ENCODE measurements around the gene TENM4.

Gene TENM4

DNA sequence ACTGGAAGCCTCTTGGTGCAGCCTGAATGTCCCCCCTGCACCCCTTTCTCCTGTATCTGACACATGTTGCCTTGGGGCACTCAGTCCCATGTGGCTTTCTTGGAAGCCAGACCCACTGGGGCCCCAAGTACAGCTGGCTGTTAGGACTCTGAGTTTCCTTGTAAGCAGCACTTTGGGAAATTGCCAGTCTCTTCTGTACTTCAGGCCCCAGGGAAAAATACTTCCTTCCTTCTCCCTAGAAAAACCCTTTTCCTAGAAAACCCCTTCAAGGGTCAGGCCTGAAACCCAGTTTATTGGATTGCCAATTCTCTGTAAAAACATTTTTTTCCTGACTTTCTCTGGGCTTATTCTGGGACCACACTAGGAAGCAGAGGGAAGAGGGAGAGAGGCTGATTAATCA lies 360.3 kb downstream of the TENM4 start:
- H3K4me3 ChIP-seq (ENCODE audit: low read depth, low read length): no peak overlapping the region
- no peak for DNase-seq (ENCODE audit: low read depth)
- TF ChIP-seq, protein P1, sequence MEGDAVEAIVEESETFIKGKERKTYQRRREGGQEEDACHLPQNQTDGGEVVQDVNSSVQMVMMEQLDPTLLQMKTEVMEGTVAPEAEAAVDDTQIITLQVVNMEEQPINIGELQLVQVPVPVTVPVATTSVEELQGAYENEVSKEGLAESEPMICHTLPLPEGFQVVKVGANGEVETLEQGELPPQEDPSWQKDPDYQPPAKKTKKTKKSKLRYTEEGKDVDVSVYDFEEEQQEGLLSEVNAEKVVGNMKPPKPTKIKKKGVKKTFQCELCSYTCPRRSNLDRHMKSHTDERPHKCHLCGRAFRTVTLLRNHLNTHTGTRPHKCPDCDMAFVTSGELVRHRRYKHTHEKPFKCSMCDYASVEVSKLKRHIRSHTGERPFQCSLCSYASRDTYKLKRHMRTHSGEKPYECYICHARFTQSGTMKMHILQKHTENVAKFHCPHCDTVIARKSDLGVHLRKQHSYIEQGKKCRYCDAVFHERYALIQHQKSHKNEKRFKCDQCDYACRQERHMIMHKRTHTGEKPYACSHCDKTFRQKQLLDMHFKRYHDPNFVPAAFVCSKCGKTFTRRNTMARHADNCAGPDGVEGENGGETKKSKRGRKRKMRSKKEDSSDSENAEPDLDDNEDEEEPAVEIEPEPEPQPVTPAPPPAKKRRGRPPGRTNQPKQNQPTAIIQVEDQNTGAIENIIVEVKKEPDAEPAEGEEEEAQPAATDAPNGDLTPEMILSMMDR (conservative IDR thresholded peaks at IDR 0.05; ENCODE audit: low read depth, low read length): no peak

DNA sequence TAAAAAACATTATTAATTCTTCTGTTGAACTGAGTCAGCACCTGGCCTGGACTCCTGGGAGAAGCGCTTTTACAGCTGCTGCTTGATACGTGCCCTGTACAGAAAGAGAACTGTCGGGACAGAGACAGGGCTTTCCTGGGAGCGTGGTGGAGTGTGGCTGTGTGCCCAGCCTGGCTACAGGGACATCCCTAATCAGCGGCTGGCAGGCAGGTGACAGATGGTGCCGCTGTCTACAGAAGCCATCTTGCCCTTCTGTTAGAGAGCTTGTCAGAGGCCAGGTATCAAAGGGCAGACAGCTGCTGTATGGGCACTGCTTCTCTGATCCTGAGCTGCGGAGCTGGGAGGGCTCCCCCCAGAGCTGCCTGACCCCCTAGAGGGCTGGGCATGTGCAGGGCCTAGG lies 361.8 kb downstream of the TENM4 start:
- no peak for DNase-seq (ENCODE audit: low read depth)
- no peak overlapping the region for H3K4me3 ChIP-seq (ENCODE audit: low read depth, low read length)
- TF ChIP-seq, protein P1 (conservative IDR thresholded peaks at IDR 0.05; ENCODE audit: low read depth, low read length): no peak

DNA sequence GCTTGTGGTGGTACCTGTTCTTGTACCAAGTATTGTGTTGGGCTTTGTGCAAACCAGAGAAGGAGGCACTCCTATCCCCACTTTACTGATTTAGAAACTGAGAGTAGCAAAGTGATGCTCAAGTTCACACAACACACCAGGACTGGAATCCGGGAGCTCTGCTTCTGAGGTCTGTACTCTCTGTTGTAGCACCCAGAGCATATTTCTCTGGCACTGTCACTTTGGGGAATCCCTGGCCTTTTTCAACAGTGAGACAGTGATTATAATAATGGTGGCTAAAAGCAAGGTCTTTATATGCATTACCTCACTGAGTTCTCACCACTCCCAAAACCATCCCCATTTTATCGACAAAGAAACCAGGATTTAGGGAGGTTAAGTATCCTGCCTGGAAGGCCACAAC lies 362.4 kb downstream of the TENM4 start:
- DNase-seq (ENCODE audit: low read depth): no peak
- H3K4me3 ChIP-seq (ENCODE audit: low read depth, low read length): no peak overlapping the region
- TF ChIP-seq, protein P1 (conservative IDR thresholded peaks at IDR 0.05; ENCODE audit: low read depth, low read length): no peak

DNA sequence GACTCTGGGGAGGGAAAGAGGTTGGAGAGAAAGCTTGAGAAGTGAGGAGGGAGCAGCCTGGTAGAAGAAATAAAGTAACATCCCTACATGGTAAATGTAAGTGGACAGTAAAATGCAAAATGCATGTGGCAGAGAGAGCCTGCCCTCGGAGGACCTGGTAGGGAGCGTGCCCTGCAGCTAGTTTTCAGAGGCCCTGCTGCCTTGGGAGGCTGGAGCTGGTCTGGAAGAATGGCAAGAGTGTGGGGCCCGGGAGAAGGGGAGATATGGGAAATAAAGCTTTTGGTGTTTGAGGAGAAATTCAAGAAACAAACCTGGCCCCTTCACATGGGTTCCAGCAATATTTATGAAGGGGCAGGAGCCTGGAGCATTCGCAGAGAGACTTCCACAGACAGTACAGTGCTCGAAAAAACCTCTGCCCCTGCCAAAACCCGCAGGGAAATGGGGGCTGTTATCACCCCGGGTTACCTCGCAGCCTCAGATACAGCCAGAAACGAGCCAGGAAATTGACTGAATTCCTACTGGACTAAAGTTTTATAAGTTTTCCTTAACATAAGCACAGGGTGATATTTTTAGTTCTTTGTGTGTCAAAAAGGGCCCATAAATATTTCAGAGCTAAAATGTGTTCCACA lies 363.0 kb downstream of the TENM4 start:
- H3K4me3 ChIP-seq (ENCODE audit: low read depth, low read length): no peak overlapping the region
- TF ChIP-seq, protein P1 (conservative IDR thresholded peaks at IDR 0.05; ENCODE audit: low read depth, low read length): no peak
- no peak for DNase-seq (ENCODE audit: low read depth)

DNA sequence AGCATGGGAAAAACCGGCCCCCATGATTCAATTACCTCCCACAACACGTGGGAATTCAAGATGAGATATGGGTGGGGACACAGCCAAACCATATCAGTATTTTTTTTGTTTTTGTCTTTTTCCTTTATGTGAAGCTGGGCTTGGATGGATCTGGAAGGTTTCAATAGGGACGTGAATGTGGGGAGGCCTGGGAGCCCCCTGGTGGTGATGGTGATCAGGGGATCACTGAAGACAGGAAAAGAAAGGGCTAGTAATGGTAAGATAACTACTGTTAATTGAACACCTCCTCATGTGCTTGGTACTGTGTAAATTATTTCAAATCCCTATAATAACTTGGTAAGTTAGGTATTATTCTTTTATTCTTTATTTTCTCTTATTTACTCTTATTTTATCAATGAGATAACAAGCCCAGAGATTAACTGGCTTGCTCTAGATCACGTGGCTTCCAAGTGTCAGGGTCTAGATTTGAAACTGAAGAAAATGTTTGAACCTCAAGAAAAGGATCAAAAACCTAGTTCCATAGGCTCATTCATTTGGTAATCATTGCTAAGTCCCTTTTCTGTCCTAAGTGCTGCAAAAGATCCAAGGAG lies 364.2 kb downstream of the TENM4 start:
- no peak overlapping the region for H3K4me3 ChIP-seq (ENCODE audit: low read depth, low read length)
- DNase-seq (ENCODE audit: low read depth): peak; percentile 78
- TF ChIP-seq, protein P1 (conservative IDR thresholded peaks at IDR 0.05; ENCODE audit: low read depth, low read length): peak; percentile 94

DNA sequence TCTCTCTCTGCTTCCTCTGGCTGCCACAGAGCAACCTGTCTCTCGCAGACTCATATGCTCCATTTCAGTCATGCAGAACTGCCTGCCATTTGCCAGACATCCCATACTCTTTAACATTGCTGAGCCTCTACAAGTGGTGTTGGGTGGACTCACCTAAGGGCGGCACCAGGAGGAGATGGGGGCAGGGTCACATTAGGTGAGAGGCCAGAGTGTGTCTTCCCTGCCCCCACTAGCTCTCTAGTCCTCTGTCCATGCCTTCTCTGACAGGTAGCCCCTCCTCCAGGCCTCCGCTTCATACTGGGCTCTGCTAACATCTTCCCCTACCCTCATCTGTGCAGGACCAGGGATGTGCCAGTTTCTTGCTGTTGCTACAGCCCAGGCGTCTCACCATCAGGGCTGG lies 366.3 kb downstream of the TENM4 start:
- TF ChIP-seq, protein P1 (conservative IDR thresholded peaks at IDR 0.05; ENCODE audit: low read depth, low read length): no peak
- no peak overlapping the region for H3K4me3 ChIP-seq (ENCODE audit: low read depth, low read length)
- DNase-seq (ENCODE audit: low read depth): no peak

DNA sequence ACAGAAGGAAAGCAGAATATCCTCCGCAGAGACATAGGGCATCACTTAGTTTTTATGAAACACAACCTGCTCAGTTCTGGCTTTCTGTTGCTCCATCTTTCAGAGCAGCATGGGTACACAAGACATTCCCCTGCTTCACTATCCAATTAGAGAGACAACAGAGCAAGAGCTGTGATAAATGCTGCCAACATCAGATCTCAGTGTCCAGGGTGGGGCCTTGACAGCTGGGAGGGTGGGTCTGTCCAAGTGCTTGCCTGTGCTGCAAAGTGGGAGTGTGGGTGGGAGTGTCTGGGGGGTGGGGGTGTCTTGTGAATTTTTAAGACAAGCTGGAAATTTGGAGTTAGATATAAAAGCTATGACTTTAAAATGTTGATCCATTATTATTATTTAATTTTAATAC lies 369.6 kb downstream of the TENM4 start:
- TF ChIP-seq, protein P1 (conservative IDR thresholded peaks at IDR 0.05; ENCODE audit: low read depth, low read length): no peak
- no peak for DNase-seq (ENCODE audit: low read depth)

More for the DNA sequence above, 369.6 kb downstream of the TENM4 start:
- H3K4me3 ChIP-seq (ENCODE audit: low read depth, low read length): no peak overlapping the region

Measured in choroid plexus epithelial cell (primary cell).